Mesothelial cell of epicardium (in vitro differentiated cells): ENCODE results near the gene PTPN13. TPM values are rescaled to one million over a fixed set of nuclear protein-coding genes. Genes with fewer than 3 reads are reported as not detected.
A peak's percentile ranks its signal among the peaks of the same experiment; 100 is the strongest.

Experiments
- DNase-seq, 2 experiments: peaks; one replicate each; pipeline ENCODE4 v3.0.0; 2021; ENCODE audit warnings: low spot score in 2 of 2; ENCODE audit not compliant: unreplicated experiment in 2 of 2
- H3K27ac Mint-ChIP-seq: 2 replicates; pipeline ENCODE4 v1.8.0; 2021; ENCODE audit warnings: mixed read lengths
- H3K27me3 Mint-ChIP-seq: 2 replicates; pipeline ENCODE4 v1.8.0; 2021; ENCODE audit warnings: low read depth, mixed read lengths
- H3K36me3 Mint-ChIP-seq: 2 replicates; pipeline ENCODE4 v1.8.0; 2021; ENCODE audit warnings: mixed read lengths
- H3K4me1 Mint-ChIP-seq: 2 replicates; pipeline ENCODE4 v1.8.0; 2021; ENCODE audit warnings: mixed read lengths
- H3K4me3 Mint-ChIP-seq: 2 replicates; pipeline ENCODE4 v1.8.0; 2021; ENCODE audit warnings: mild to moderate bottlenecking, moderate library complexity, mixed read lengths
- H3K9me3 Mint-ChIP-seq: 2 replicates; pipeline ENCODE4 v1.8.0; 2021; ENCODE audit warnings: mixed read lengths
- total RNA-seq: library from RNA; stranded (reverse); gene quantifications from 3 replicates; pipeline ENCODE4 v1.2.1, GENCODE V29; 2021
- TF ChIP-seq, protein P1 (sequence below): fragments of 200-600 bp; sonication (generic); IDR thresholded peaks from one replicate; pipeline ENCODE4 v1.5.0; 2021; ENCODE audit warnings: antibody characterized with exemption; ENCODE audit not compliant: unreplicated experiment

Gene PTPN13
- total RNA-seq, 1 donor from 2014 or later, result 45.4 TPM

DNA sequence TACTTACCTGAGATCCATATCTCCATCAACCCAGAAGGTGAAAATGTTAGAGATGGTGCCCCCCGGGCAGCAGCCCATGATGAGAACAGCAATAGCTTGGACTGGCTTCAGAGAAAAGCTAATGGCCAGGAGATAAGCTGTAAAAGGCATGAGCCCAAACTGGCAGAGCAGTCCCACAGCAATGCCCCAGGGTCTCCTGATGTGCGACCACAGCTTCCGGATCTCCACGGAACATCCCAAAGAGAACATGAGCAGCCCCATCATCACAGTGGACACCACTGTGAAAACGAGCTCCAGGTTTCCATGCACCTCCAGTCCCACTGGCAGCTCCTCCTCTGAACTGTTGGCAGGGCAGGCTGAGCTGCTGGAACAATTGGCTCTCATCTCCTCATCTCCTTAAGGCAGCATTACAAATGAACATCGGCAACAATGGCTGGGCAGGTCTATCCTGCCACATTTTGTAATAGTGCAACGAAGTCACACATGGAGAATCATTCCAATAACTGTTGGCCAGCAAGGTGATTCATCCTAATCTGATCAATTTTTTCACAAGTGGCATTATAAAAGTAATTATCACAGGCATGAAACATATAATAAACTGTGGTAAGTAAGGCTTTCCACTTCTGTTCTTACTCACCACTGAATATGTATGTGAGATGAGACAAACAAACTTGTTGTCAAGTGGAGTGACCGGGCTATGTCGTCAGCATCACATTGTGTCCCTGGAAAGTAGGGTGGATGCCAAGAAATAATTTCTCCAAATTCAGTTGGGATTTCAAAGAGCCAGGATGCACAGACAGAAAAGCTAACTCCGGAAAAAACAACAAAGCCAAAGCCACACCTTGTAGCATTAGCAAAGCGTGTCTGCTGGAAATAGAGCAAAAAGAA is 254.9 kb downstream of the PTPN13 start, which contains the start of gene SLC10A6:
TSS of gene SLC10A6 (minus strand) at position 653 of the 888 bp plus-strand sequence. CDS start at position 384, 269 bp downstream.
- Mint-ChIP-seq H3K9me3 (no peaks in the 10 kb centered on the region), H3K4me1 (peaks cover 12% of the 10 kb centered on the region), H3K36me3 (no peaks in the 10 kb centered on the region), H3K4me3 (no peak within 1 kb of the TSS), H3K27ac (no peak within 1 kb of the TSS), H3K27me3 (peaks cover 7% of the 10 kb centered on the region)
- TF ChIP-seq, protein P1, sequence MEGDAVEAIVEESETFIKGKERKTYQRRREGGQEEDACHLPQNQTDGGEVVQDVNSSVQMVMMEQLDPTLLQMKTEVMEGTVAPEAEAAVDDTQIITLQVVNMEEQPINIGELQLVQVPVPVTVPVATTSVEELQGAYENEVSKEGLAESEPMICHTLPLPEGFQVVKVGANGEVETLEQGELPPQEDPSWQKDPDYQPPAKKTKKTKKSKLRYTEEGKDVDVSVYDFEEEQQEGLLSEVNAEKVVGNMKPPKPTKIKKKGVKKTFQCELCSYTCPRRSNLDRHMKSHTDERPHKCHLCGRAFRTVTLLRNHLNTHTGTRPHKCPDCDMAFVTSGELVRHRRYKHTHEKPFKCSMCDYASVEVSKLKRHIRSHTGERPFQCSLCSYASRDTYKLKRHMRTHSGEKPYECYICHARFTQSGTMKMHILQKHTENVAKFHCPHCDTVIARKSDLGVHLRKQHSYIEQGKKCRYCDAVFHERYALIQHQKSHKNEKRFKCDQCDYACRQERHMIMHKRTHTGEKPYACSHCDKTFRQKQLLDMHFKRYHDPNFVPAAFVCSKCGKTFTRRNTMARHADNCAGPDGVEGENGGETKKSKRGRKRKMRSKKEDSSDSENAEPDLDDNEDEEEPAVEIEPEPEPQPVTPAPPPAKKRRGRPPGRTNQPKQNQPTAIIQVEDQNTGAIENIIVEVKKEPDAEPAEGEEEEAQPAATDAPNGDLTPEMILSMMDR, result no peak
- no peak for DNase-seq

DNA sequence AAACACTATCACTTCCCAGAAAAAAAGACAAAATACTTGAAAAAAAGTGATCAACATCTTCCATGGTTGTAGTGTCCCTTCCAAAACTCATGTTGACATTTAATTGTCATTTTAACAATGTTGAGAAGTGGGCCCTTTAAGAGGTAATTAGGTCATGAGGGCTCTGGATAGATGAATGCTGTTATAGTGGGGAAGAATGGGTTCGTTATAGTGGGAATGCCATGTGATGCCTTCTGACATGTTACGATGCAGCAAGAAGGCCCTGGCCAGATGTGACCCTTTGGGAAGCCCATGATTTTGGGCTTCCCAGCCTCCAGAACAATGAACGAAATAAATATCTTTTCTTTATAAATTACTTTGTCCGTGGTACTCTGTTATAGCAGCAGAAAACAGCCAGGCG is 259.1 kb downstream of the PTPN13 start:
- H3K4me3 Mint-ChIP-seq, result no peak overlapping the region
- DNase-seq, result no peak
- peaks cover 1% of the 10 kb centered on the region for H3K9me3 Mint-ChIP-seq
- H3K27ac Mint-ChIP-seq, result no peak overlapping the region
- no peaks in the 10 kb centered on the region for H3K36me3 Mint-ChIP-seq
- peaks cover 7% of the 10 kb centered on the region for H3K27me3 Mint-ChIP-seq
- TF ChIP-seq, protein P1, result no peak
- peaks cover 20% of the 10 kb centered on the region for H3K4me1 Mint-ChIP-seq

DNA sequence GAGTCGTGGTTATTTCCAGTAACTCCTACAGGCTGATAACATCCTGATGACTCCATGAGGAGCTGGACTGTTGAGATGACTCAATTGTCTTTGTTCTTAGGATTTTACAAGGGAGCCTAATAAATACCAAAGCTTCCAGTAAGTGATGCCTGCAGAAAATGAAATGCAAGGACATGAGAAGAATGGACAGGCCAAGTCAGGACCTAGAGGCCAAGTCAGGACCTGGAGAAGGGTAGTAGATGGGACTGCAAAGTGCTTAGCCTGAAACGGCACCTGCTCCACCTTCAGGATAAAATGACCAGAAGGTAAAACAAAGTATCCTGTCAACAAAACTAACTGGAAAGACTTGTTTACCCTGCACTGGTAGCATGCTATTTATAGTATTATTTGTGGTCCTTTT is 261.5 kb downstream of the PTPN13 start:
- Mint-ChIP-seq H3K4me3 (no peak overlapping the region), H3K9me3 (peaks cover 5% of the 10 kb centered on the region), H3K27me3 (peaks cover 1% of the 10 kb centered on the region), H3K4me1 (peaks cover 20% of the 10 kb centered on the region), H3K36me3 (no peaks in the 10 kb centered on the region), H3K27ac (peak overlapping the region; percentile 34)
- TF ChIP-seq, protein P1, result no peak
- DNase-seq, result no peak

DNA sequence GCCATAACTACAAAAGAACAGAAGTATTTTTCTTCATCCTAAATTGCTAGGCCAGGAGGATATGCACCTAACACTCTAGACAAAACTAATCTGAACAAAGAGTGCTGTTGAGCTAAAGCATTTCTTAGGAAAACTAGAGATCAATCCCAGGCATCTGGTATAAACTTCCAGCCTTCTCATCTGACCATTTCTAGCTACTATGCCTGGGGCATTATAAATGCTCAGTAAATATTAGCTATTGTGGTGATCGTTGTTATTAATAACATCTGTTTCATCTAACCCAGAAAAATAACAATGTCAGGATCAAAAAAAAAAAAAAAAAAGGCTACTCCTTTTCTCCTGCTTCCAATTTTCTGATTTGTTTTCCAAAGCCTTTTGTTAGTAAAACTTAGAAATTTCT is 262.8 kb downstream of the PTPN13 start:
- no peak for DNase-seq
- Mint-ChIP-seq H3K36me3 (no peaks in the 10 kb centered on the region), H3K9me3 (peaks cover 5% of the 10 kb centered on the region), H3K27me3 (no peaks in the 10 kb centered on the region), H3K27ac (peak overlapping the region; percentile 60), H3K4me3 (no peak overlapping the region), H3K4me1 (peaks cover 20% of the 10 kb centered on the region)
- TF ChIP-seq, protein P1, result no peak

DNA sequence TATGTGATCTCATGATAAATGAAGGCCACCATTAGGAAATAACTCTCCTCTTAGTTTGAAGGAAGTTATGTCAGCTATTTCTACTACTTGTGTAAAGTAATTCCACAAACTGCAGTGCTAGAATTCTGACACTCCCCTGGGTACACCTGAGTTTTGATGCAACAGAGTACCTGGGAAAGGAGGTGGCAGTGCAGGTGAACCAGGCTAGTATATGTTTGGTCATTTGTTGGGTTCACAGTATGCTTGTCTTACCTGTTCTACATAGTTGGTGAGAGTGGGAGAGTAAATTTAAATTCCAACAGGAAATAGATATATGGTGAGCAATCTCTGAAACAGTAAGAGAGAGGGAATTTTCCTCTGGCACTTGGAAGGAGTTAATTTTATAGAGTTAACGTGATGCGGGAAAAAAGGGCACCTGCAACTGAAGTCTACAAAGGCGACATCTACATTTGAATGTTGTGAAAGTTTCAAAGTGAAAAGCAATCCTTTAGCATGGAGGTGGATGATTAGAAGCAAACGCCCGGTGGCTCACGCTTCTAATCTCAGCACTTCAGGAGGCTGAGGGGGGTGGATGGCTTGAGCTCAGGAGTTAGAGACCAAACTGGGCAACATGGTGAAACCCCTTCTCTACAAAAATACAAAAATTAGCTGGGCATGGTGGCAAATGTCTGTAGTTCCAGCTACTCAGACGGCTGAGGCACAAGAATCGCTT is 263.4 kb downstream of the PTPN13 start:
- no peak overlapping the region for H3K4me3 Mint-ChIP-seq
- H3K27me3 Mint-ChIP-seq, result no peaks in the 10 kb centered on the region

More for the DNA sequence above, 263.4 kb downstream of the PTPN13 start:
- Mint-ChIP-seq H3K27ac (no peak overlapping the region), H3K36me3 (no peaks in the 10 kb centered on the region), H3K9me3 (peaks cover 5% of the 10 kb centered on the region), H3K4me1 (peaks cover 20% of the 10 kb centered on the region)
- TF ChIP-seq, protein P1, result no peak
- no peak for DNase-seq

Other genes with a start within 250 kb of the PTPN13 start
- 20.8 to 25.2 TPM (median 24.4 TPM) in 3 replicates for gene MAPK10, start 234.3 kb upstream of the PTPN13 start, total RNA-seq